Fibroblast of mammary gland (primary cell): ENCODE measurements around the gene PPP2R5E.

Source experiments
- DNase-seq: peaks from one replicate; pipeline ENCODE4 v3.0.0-alpha.2; 2010; ENCODE audit warnings: low read depth
- H3K4me3 ChIP-seq: 2 replicates; pipeline ENCODE4 v1.5.1; 2011; ENCODE audit warnings: low read depth, mild to moderate bottlenecking, low read length, moderate library complexity; ENCODE audit not compliant: control insufficient read depth
- TF ChIP-seq, protein P1 (sequence below): conservative IDR thresholded peaks from 2 replicates; pipeline ENCODE4 v1.5.1; 2011; ENCODE audit warnings: low read depth, low read length, inconsistent platforms; ENCODE audit not compliant: control insufficient read depth, insufficient read depth

Gene PPP2R5E

DNA sequence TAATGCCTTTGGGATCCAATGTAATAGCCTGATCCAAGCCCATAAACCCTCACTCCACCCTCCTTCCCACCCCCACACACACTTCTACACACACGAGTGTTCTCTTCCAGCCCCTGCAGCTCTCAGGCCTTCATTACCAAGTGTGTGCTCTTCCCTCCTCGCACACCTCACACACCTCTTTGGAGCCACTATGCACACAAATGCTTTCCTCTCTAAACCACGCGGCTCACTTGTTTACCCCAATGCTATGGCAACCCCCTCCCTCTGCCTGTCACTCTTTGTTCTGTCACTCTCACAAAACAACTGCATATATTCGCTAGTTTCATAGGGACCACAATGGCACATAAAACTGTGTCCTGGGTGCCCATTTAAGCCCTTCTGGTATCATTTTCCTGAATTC lies 35.1 kb downstream of the PPP2R5E start:
- TF ChIP-seq, protein P1, sequence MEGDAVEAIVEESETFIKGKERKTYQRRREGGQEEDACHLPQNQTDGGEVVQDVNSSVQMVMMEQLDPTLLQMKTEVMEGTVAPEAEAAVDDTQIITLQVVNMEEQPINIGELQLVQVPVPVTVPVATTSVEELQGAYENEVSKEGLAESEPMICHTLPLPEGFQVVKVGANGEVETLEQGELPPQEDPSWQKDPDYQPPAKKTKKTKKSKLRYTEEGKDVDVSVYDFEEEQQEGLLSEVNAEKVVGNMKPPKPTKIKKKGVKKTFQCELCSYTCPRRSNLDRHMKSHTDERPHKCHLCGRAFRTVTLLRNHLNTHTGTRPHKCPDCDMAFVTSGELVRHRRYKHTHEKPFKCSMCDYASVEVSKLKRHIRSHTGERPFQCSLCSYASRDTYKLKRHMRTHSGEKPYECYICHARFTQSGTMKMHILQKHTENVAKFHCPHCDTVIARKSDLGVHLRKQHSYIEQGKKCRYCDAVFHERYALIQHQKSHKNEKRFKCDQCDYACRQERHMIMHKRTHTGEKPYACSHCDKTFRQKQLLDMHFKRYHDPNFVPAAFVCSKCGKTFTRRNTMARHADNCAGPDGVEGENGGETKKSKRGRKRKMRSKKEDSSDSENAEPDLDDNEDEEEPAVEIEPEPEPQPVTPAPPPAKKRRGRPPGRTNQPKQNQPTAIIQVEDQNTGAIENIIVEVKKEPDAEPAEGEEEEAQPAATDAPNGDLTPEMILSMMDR = no peak
- no peak for DNase-seq

DNA sequence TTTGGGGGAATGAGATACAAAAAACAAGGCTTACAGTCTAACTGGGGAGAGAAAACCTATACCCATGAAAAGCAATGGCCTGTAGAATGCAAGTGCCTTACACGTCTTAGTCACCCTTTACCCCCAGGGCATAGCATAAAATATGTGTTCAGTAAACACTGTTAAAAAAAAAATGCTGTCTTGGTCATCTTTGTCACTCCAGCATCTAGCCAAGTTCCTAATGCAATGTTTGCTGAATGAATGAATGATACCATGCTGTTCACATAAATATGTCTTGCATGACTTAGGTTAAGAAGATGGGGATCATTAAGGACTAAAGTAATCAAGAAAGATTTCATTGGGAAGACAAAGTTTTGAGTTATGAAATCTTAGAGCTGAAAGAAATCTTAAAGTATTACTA lies 38.5 kb downstream of the PPP2R5E start:
- no peak for DNase-seq
- no peak overlapping the region for H3K4me3 ChIP-seq
- TF ChIP-seq, protein P1 = no peak

More for the DNA sequence above, 35.1 kb downstream of the PPP2R5E start:
- no peak overlapping the region for H3K4me3 ChIP-seq

DNA sequence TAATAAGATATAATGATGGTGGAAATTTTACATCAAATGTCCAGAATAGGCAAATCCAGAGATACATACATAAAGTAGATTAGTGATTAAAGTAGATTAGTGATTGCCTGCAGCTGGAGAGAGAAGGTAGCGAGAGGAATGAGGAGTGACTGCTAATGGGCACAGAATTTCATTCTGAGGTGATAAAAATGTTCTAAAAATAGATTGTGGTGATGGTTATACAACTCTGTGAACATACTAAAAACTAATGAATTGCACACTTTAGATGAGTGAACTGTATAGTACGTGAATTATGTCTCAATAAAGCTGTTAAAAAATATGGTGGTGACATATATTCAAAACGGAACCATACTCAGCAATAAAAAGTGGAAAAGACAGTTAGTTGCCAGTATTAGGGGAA lies 41.7 kb downstream of the PPP2R5E start:
- no peak overlapping the region for H3K4me3 ChIP-seq
- TF ChIP-seq, protein P1 = no peak
- no peak for DNase-seq

DNA sequence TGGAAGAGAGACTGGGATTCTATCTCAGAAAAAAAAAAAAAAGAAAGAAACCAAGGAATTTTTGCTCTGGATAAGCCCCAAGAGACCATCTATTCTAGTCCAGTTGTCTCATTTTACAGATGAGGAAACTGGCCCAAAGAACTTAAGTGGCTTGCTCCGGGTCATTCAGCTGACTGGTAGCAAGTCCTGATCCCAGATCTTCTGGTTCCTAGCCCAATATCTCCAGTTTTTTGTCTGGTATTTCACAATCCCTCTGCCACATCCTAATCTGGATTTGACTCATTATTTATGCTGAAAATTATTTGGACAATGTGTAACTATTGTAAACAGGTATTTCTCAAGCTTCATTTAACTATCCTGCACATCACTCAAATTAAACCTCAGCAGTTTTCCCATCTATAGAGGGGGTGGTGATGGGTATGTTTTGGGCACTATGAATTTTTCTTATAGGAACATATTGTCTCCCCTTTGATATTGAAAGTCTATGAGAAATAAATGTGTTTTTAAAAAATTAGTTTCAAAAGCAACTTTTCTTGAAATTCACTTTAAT lies 43.4 kb downstream of the PPP2R5E start:
- no peak overlapping the region for H3K4me3 ChIP-seq
- TF ChIP-seq, protein P1 = no peak
- DNase-seq = peak; percentile 93

DNA sequence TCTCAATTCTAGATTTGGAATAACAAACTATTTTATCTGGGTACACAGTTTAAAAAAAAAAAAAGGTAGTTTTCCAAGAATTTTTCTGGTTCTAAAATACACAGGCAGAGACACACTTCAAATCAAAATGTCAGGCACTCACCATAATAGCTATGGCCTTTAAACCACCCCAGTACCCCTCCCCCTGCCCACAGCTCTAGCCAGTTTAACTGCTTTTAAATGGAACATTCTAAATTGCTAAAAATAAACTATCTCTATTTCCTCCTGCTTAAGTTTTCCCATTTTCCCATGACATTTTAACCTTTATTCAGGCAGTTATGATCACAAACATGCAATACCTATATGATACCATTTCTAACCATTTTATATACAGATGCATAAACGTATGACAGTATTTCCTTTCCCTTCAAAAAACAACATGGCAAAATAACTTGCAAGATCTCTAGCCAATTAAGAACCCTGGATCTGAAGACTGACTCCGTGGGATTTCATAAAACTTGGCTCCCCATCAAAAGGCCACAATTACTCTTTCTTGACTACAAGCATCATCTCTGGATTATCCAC lies 46.3 kb downstream of the PPP2R5E start:
- TF ChIP-seq, protein P1 = no peak
- no peak for DNase-seq
- no peak overlapping the region for H3K4me3 ChIP-seq

DNA sequence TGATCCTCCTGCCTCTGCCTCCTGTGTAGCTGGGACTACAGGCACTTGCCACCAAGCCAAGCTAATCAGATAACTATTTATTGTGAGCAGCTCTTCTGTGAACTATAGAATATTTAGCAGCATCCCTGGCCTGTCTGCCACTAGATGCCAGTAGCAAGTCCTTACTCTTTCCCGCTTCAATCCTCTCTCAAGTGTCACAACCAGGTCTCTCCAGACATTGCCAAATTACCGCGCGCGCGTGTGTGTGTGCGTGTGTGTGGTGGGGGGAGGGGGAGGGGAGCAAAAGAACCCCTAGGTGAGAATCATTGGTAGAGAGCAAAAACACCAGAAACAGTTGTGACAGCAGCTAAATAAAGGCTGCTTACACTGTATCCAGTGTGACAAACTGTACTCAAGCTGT lies 49.9 kb downstream of the PPP2R5E start:
- no peak overlapping the region for H3K4me3 ChIP-seq
- TF ChIP-seq, protein P1 = peak; percentile 13

DNA sequence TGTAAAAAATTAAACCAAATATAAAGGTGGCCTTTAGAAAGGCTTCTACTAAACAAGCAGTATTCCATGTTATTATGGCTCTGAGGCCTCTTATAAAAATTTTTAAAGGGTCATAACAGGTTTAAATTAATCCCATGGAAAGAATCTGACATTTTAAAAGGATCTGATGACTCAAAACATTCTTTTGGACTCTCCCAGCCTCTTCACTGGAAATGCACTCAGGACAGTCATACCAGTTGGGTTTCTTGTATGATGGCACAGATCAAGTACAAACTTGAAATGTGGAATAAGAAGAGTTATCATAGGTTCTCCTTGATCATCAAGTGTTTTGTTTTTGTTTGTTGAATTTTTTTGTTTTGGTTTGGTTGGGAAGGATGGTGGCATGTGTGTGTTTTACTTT lies 50.8 kb downstream of the PPP2R5E start:
- no peak overlapping the region for H3K4me3 ChIP-seq
- TF ChIP-seq, protein P1 = no peak
- peak; percentile 65 for DNase-seq

More for the DNA sequence above, 49.9 kb downstream of the PPP2R5E start:
- peak; percentile 32 for DNase-seq
